Coronary artery (tissue), 2 donors: ENCODE measurements around the gene TNS3.

Experiments used
- DNase-seq: peaks from one replicate; pipeline ENCODE4 v3.0.0-alpha.2; 2017; ENCODE audit warnings: low spot score
- H3K27ac ChIP-seq, 2 donors: fragments of 200-600 bp; sonication (generic); one replicate each; pipeline ENCODE4 v1.5.1; 2016 to 2019
- H3K4me3 ChIP-seq: fragments of 200-600 bp; sonication (generic); 2 replicates; pipeline ENCODE4 v1.5.1; 2016; ENCODE audit warnings: mild to moderate bottlenecking, moderate library complexity
- TF ChIP-seq, protein P1 (sequence below): fragments of 200-600 bp; sonication (generic); IDR thresholded peaks from one replicate; pipeline ENCODE4 v1.5.1; 2019; ENCODE audit warnings: antibody characterized with exemption

The TNS3 gene

DNA sequence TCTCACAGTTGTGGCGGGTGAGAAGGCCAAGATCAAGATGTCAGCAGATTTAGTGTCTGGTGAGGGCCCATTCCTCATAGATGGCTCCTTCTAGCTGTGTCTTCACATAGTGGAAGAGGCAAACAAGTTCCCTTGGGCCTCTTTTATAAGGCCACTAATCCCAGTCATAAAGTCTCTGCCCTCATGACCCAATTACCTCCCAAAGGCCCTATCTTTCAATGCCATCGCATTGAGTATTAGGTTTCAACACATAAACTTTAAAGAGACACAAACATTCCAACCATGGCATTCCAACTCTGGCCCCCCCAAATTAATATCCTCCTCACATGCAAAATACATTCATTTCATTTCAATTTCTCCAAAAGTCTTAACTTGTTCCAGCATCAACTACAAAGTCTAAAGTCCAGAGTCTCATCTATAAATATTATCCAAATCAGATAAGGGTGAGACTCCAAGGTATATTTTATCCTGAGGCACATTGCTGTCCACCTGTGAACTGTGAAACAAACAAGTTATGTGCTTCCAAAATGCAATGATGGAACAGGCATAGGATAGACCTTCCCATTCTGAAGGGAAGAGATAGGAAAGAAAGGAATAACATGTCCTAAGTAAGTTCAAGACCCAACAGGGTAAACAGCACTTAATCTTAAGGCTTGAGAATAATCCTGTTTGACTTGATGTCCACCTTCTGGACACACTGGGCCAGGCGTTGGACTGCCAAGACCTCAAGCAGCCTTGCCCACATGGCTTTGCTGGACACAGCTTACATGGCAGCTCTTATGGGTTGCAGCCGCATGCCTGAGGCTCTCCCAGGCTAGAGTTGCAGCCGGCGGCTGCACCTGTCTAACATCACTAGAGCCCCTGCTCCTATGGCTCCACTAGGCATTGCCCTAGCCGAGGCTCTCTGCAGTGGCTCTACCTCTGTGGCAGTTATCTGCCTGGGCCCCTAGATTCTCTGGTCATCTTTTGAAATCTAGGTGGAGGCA, 312.8 kb downstream of the TNS3 start:
- TF ChIP-seq, protein P1, sequence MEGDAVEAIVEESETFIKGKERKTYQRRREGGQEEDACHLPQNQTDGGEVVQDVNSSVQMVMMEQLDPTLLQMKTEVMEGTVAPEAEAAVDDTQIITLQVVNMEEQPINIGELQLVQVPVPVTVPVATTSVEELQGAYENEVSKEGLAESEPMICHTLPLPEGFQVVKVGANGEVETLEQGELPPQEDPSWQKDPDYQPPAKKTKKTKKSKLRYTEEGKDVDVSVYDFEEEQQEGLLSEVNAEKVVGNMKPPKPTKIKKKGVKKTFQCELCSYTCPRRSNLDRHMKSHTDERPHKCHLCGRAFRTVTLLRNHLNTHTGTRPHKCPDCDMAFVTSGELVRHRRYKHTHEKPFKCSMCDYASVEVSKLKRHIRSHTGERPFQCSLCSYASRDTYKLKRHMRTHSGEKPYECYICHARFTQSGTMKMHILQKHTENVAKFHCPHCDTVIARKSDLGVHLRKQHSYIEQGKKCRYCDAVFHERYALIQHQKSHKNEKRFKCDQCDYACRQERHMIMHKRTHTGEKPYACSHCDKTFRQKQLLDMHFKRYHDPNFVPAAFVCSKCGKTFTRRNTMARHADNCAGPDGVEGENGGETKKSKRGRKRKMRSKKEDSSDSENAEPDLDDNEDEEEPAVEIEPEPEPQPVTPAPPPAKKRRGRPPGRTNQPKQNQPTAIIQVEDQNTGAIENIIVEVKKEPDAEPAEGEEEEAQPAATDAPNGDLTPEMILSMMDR: no peak
- no peak overlapping the region for H3K27ac ChIP-seq
- DNase-seq: no peak
- no peak overlapping the region for H3K4me3 ChIP-seq

DNA sequence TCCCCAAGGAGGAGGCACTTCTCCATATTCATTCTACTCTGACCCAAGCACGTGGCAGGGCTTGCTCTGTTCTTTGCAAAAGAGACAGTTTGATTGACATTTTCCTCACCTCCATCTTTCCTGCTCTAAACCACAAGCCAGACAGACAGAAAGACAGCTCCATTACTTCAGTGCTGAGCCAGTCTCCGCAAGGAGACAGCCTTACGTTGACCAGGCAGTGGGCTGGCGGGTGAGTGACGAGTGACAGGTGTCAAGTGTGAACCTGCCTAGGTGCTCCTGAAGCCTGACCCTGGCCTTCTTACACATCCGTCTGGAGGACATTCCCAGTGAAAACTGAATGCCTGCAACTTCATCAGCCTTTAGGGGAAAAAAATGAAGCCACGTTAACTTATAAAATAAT, 314.6 kb downstream of the TNS3 start:
- Histone ChIP-seq H3K4me3 (no peak overlapping the region), H3K27ac (peak overlapping the region in 1 of 2 donors; percentile 65)
- TF ChIP-seq, protein P1: no peak
- DNase-seq: no peak

DNA sequence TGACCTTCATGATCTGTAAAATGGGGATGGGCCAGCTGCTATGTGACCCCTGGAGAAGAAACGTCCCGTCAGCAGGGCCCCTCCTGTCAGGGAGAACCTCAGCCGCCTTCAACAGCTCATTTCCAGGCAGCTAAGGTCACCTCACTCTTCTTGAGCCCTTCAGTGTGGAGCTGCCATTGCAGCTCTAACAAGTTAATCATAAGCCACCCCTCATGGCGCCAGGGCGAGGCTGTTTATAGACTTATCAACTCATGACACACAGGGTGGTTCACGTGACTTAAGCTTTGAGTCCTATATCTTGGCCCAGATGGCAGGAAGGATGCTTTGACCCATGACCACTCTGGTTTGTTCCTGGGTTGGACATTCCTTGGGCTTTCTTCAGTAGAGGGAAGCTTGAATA, 315.1 kb downstream of the TNS3 start:
- no peak for DNase-seq
- peak overlapping the region in 1 of 2 donors; percentile 65 for H3K27ac ChIP-seq
- H3K4me3 ChIP-seq: no peak overlapping the region
- TF ChIP-seq, protein P1: no peak

DNA sequence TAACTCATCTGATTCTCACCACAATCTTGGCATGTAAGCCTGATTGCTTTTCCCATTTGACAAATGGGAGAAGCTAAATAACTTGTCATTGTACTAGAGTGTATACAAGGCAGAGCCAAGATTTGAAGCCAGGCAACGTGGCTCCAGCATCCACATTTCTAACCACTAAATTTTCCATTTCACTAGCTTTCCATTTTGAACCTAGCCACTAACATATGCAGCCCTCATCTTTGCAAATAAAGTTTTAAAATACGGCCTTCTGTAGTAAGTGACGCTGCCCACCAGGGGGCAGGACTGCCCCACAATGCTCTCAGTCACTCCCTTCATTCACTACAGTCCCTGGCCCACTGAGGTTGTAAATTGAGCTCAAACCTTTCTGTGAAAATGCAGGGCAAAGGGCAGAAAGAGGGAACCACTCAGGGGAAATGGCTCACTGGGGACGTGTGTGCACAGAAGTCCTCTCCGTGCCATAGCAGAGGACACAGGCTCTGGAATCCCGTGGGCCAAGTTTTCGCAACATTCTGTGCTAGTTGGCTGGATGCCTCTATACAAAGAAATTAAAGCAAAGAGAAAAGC, 315.7 kb downstream of the TNS3 start:
- DNase-seq: no peak
- TF ChIP-seq, protein P1: peak; percentile 97
- Histone ChIP-seq H3K4me3 (no peak overlapping the region), H3K27ac (peak overlapping the region in 1 of 2 donors; percentile 1)

DNA sequence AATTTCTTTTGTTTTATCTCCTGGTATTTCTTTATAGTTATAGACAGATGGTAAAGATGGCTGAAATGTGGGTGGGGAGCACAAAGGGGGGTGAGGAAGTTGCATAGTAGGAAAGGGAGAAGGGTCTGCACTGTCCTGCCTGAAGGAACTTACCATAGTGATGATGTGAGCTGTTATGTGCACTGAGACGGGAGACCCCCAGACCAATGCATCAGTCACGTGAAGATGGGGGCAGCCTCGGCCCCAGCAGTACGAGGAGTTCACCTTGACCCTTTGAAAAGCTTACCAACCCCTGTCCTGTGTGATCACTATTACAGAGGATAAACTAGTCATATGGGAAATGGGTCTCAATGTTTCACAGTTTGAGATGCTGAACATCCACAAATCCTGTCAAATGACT, 316.3 kb downstream of the TNS3 start:
- no peak overlapping the region for H3K4me3 ChIP-seq
- TF ChIP-seq, protein P1: no peak
- H3K27ac ChIP-seq: peak overlapping the region in 1 of 2 donors; percentile 1
- no peak for DNase-seq

DNA sequence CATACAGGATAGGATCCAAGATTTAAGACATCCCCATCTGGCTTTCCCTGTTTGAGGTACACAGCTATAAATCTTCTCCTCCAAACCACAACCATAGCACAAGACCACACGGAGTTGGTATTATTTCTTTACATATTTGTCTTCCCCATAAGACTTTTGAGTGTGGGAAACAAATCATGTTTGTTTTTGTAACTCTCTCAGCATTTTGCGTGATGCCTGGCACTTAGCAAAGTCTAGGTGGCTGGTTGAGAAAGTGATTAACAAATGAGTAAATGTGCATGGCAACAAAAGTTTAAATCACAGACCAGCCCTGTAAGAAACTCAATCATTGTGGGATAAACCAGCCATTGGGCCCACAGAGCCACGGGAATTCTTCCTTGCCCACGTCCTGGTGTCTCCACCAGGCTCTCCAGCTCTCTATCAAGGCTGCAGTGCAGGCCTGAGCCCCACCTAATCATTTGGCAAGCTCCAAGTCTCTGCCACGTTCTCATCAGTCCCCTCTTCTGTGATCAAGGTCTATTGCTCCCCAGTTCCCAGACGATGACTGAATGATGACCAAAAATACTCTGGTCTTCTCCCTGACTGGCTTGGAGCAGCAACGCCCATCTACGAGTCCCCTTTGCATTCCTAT, 317.8 kb downstream of the TNS3 start:
- Histone ChIP-seq H3K4me3 (no peak overlapping the region), H3K27ac (no peak overlapping the region)
- TF ChIP-seq, protein P1: no peak
- no peak for DNase-seq
